NOMO-1 (cell line): ENCODE data around the gene NSUN3.
"Not testable (repeated sequence)": the region's sequence is repeated elsewhere in the genome, so short reads cannot be mapped to it uniquely, and the experiment has no call there.

ENCODE experiments used
- DNase-seq, 2 experiments: peaks; one replicate each; lab custom pipeline; 2025; ENCODE audit not compliant: unreplicated experiment in 2 of 2; lab: John Stamatoyannopoulos, UW

Gene NSUN3

DNA sequence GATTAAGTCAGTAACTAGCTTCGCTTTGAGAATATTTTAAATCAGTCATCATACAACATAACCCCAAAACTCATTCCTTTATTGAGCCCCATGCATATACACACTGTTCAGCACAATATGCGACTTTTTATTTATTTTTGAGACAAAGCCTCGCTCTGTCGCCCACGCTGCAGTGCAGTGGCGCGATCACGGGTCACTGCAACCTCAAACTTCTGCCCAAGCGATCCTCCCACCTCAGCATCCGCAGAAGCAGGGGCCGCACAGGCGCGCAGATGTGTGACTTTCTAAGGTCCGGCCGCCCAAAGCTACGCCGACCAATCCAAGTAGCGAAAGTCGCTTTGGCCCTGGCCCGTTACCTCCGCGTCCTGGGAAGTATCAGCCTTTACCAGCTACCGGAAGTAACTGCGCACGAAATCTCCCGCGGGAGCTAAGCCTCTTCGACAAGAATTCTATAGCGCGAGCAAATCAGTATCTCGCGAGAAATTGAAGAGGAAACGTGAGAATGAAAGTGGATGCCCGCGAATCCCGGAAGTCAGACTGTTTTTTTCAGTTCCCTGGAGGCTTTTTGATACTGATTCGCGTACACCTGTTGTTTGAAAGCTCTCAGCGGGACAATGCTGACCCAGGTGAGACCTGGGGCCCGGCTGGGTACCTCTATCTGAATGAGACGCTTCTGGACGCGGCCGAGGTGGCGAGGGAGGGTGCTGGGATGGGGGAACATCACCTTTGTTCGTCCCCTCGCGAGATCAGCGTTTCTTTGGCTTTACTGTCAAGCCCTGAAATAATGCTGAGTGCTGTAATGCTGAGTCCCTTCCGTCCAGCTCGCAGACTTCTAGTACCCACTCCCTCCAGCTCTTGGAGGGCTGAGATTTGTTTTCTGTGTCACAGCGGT is at the start of gene NSUN3, which contains the start of gene DHFR2:
Gene NSUN3 (plus strand): TSS at position 549 of the 892 bp plus-strand sequence. CDS start 66 bp downstream, at position 615.
Gene DHFR2 (minus strand): TSS at position 404 of the 892 bp plus-strand sequence. CDS start 1,405 bp downstream, outside the sequence.
- DNase-seq: peak; percentile 86 to 93

DNA sequence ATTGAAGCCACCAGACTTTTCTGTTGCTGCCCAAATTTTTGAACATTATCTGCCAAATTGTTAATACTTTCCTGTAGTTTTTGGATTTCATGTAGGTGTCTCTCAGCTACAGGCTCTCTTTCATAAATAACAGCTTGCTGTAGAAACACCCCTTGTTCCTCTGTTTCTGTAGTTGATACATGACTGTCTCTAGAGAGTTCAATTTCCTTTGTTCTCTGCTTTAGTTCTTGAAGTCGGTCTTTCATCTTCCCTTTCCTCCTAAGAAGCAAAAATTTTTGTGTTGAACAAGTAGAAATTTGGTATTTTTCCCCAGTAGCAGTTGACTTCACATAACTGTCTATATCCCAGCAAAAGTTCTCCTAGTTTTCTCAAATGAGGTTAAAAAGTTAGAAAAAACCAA is 47.8 kb upstream of the NSUN3 start:
- no peak for DNase-seq

DNA sequence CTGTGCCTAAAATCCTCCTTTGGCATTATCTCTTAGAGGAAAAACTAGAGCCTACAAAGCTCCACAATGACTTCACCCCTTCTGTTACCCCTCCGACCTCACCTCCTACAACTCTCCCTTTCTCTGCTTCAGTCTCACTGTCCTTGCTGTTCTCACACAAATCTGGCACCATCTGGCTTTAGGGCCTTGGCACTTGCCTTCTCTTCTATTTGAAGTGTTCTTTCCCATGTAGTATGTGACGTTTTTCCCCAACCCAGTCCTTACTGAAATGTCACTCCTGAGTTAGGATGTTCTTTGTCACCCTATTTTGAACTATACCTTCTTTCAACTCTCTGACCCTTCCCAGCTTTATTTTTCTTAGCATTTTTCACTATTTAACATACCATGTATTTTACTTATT is 43.2 kb upstream of the NSUN3 start:
- no peak for DNase-seq

DNA sequence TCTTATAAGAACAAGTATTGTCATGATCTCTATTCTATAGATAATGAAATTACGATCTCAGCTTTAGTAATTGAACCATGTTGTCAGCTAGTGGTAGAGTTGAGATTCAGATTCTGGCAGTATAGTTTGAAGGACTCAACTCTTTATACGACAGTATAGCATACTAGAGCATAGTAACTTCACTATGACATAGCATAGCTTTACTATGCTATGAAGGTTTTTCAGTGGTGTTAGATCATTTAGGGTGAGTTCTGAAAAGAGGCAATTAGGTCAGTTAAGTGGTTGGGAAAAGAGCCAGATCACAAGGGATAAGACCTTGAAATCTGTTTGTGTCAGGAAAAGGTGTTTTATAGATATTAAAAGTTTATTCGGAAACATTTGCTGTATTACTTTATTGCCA is 42.6 kb upstream of the NSUN3 start:
- DNase-seq: no peak

DNA sequence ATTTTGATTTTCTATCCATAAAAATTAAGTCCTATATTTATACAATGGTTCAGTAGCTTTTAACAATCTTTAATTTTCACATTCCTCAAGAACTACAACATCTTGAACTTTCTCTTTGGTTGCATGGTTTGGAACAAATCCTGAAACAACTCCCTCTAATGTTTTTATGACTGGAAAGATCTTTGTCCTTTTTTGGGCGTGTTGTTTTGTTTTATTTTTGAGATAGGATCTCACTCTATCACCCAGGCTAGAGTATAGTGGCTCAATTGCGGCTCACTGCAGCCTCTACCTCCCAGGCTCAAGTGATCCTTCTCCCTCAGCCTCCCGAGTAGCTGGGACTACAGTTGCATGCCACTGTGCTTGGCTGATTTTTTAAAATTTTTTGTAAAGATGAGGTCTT is 38.5 kb upstream of the NSUN3 start:
- no peak for DNase-seq

DNA sequence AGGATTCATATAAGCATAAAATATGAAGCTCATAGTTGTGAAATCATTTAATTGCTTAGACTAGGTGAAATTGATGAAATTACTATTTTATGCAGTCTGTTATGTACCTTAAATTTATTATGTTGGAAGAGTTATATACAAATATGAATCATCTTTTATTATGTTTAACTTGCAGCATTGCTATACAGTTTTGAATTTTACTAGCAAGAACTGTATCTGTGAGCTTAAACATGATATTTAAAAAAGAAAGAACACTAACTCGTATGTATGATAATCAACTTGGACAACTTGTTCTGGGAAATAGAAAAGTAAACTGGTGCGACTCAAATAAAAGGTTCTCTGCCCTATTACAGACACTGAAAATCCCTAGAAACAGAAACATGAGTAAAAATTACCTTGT is 36.2 kb upstream of the NSUN3 start:
- no peak for DNase-seq

DNA sequence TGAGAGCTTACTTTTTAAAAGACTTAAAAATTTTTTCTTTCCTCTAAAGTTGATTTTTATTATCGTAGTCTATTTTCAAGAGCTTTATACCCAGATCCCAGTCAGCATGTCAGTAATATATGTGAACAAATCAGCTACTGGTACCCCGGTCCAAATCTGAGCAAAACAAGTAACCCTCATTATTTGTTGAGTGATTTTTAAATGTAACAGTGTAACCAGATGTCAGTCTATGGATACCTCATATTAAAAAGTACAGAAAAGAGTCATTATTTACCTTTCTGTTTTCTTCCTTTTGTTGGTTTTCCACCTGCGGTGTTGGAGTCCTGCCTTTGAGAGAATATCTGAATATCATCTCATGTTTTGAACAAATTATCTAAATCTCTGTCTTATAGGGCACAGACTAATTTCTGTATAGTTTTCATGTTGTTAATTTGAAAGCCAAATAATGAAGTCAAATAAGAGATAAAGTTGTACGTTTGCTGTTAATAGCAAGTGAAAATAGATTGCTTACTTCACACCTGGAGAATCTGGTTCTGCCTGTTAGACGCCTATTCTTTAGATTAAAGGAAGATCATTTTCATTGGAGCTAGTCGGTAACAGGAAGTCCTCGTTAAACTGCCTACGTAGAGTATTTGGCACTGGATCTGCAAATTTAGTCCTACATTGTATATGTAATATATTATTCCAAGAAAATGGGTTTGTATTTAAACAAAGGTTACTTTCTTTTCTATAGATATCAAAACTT is 34.6 kb upstream of the NSUN3 start, which contains the start of gene STX19:
Gene STX19 (minus strand): TSS at position 505 of the 745 bp plus-strand sequence. CDS start 13,328 bp downstream, outside the sequence.
- no peak for DNase-seq

DNA sequence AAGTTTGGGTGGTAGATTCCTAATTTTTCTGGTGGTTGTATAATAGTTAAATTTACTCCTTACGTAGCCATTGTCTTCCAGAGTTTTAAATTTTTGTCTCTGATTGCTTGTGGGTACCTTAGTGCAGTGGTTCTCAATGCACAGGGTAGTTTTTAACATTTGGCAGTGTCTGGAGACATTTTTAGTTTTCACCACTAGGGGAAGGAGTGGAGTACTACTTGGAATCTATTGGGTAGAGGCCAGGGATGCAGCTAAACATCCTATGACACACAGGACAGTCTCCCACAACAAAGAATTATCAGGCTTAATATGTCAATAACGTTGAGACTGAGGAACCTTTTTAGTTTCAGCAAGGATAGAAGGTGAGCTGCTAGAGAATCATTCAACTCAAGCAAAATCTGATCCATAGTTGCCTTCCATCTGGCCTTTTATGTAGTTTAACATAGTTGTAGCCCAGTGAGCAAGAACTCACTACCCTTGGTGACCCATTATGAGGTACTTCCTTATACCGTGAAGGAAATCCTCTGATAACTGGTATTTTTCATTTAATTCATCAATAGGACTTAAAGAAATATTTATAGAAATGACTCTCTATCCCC is 25.9 kb upstream of the NSUN3 start:
- DNase-seq: no peak

DNA sequence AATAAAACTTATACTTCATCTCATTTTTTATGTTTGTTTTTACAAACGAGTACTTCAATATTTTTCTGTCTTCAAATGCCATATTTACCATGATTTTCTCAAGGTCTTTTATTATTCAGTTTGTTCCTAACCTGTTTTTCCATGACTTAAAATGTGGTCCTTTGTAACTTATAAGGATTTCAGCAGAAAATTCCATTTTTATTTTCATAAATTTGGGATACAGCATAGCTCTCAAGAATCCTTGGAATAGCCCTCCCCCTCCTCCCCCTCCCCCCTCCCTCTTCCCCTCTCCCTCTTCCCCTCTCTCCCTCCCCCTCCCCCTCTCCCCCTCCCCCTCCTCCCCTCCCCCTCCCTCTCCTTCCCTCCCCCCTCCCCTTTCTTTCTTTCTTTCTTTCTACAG is 19.6 kb upstream of the NSUN3 start:
- DNase-seq: no peak

DNA sequence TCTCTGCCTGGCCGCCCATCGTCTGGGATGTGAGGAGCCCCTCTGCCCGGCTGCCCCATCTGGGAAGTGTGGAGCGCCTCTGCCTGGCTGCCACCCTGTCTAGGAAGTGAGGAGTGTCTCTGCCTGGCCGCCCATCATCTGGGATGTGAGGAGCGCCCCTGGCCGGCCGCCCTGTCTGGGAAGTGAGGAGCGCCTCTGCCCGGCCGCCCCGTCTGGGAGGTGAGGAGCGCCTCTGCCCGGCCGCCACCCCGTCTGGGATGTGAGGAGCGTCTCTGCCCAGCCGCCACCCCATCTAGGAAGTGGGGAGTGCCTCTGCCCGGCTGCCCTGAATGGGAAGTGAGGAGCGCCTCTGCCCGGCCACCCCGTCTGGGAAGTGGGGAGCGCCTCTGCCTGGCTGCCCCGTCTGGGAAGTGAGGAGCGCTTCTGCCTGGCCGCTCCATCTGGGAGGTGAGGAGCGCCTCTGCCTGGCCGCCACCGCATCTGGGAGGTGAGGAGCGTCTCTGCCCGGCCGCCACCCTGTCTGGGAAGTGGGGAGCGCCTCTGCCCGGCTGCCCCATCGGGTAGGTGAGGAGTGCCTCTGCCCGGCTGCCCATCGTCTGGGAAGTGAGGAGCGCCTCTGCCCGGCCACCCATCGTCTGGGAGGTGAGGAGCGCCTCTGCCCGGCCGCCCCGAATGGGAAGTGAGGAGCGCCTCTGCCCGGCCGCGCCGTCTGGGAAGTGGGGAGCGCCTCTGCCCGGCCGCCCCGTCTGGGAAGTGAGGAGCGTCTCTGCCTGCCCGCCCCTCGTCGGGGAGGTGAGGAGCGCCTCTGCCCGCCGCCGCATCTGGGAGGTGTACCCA is 18.5 kb upstream of the NSUN3 start:
- not testable (repeated sequence) for DNase-seq

DNA sequence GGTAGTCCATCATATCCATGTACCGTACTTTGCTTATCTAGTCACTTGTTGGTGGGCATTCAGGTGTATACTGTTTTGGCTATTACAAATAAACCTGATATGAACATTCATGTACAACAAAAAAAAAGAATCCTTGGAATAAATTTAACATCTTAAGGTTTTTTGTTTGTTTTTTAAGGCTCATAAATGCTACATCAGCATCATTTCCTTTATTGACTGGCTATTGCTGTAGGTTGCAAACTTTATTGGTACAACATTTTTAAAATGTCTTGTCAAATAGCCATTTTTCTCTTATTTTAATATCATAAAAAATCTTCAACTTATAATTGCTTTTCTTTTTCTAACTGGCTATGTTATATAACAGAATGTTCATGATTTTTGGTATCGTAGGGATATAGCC is 16.3 kb upstream of the NSUN3 start:
- DNase-seq: no peak

DNA sequence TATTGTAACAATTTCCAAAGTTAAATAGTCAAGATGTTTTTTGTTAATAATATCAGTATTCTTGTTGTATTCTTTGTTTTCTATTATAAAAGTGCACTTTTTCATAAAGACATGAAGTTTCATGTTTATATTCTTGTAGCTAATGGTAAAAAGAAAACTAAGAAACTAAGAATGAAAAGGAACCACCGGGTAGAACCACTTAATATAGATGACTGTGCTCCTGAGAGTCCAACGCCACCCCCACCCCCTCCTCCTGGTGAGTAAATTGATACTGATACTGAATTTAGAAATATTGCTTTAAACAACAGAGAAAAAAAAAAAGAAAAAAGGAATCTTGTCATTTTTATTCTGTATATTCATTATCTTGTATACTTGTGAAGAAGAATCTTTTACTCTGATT is 13.6 kb upstream of the NSUN3 start:
- DNase-seq: no peak

DNA sequence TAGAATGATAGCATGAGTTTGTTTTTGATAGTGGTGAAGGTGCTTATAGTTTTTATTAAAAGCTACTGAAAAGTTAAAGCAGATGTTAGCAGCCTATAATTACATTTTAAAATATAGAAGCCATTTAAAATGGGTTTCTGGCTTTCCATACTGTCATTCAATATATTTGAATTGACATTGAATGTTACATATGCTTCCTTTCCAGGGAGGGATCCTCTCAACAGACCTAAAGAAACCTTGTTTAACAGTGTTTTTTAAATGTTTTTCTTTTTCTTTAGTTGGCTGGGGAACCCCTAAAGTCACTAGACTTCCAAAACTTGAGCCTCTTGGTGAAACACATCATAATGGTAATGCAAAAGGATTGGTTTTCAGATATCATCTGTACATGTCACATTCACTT is 12.3 kb upstream of the NSUN3 start:
- no peak for DNase-seq

DNA sequence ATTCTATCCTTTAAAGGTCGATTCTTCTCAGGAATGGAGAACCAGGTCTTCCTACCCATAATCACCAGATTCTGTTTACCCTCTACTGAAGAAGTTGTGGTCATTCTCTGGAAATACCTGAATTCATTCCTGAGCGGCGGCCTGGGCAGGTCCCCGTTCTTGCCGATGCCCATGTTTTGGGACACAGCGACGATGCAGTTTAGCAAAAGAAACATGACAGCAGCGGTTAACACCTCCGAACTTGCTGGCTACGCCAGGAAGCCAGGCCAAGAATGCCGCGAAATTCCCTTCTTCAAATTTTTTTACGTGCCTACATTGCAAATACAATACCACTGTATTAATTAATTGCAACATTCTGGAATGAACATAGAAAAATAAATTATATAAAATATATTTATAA is 1.6 kb upstream of the NSUN3 start:
- no peak for DNase-seq

DNA sequence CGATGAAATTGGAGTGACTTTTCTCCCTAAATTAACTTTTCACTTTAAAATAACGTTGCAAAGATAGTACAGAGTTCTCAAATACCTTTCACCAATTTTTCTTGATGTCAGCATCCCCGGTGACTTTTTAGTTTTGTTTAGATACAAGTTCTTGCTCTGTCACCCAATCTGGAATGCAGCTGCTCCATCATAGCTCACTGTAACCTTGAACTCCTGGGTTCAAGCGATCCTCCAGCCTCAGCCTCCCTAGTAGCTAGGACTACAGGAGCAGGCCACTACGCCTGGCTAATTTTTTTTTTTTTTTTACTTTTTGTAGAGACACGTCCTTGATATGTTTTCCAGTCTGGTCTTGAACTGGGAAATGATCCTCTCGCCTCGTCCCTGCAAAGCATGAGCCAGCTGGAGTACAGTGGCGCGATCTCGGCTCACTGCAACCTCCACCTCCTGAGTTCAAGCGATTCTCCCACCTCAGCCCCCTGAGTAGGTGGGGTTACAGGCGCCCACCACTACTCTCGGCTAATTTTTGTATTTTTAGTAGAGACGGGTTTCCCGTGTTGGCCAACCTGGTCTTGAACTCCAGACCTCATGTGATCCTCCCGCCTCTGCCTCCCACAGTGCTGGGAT is 747 bp downstream of the NSUN3 start:
- peak in 1 of 2 experiments; percentile 22 for DNase-seq

DNA sequence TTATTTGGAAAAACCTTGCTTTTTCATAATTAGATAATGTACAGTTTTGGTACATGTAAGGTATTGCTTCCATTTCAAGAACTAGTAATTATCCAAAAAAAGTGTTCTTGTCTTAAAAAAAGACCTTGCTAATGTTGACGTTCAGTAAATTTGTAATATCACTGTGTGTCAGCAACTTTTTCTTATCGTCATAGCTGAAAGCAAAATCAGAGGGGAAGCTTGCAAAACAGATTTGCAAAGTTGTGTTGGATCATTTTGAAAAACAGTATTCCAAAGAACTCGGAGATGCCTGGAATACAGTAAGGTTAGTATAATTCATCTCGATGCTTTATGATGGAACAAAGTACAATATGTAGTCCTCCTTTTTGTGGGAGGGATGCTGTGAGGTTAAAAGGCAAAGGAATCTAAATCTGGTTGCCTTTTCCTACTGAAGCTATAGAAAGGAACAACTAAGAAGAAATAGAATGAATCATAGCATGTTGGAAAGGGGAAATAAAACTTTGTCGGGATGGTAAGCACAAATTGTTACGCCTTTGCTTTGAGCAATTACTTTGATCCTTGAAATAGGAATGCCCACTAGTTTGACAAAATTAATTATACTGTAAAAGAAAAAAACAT is 1.5 kb downstream of the NSUN3 start:
- DNase-seq: peak in 1 of 2 experiments; percentile 19

DNA sequence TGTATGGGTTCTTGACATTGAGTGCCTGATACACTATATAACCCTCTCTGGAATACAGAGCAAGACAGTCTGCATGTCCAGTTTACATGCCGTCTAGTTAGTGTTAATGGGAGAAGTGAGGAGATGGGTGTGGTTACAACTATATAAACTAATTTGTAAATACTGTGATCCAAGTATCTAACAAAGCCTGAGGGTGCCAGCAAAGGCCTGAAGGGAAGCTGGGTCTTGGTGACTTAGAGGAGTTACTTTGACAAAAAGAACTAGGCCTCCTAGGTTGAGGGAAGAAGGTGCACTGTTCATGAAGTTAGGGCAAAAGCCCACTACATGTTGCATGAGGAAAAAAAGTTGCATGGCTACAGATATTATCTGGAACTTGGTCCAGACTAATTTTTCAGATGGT is 2.3 kb downstream of the NSUN3 start:
- no peak for DNase-seq

DNA sequence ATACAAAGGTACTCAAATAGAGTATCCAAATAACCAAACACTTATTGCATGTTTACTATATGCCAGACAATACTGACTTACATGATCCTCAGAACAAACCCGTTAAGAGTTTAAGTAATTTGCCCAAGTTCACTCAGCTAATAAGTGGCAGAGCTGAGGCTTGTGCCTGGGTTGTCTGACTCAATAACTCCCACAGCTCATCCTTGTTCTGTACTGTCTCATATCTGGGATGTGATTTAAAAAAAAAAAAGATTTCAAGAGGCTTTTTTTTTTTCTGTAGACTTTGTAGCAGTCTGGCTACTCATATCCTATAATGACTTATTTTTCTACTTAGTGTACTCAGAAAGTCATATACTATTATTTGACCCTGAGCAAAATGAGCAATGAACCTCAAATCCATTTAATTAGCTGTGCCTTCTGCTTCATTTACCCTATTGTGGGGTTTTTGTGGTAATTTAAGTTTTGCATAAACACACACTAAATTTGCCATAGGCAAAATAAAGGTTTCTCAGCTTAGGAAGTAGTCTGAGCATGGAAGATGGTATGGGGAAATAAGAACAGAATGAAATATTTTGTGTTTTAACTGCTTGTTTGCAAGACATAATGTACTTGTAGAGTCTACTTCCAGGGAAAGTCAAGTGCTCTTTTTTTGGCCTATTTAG is 3.1 kb downstream of the NSUN3 start:
- DNase-seq: no peak
